Loucy (cell line): ENCODE measurements around the gene DAGLB.
"Not testable (repeated sequence)": the region's sequence is repeated elsewhere in the genome, so short reads cannot be mapped to it uniquely, and the experiment has no call there.

ENCODE experiments used
- EZH2phosphoT487 ChIP-seq: fragments of 200-600 bp; IDR thresholded peaks from 2 replicates; pipeline ENCODE4 v1.6.1; 2018; ENCODE audit warnings: antibody characterized with exemption, mild to moderate bottlenecking, moderate library complexity, borderline replicate concordance
- TF ChIP-seq, protein P1 (sequence below): fragments of 200-600 bp; sonication (generic); conservative IDR thresholded peaks from 2 replicates; pipeline ENCODE4 v1.5.1; 2014; ENCODE audit warnings: mild to moderate bottlenecking, antibody characterized with exemption, low read length

DNA sequence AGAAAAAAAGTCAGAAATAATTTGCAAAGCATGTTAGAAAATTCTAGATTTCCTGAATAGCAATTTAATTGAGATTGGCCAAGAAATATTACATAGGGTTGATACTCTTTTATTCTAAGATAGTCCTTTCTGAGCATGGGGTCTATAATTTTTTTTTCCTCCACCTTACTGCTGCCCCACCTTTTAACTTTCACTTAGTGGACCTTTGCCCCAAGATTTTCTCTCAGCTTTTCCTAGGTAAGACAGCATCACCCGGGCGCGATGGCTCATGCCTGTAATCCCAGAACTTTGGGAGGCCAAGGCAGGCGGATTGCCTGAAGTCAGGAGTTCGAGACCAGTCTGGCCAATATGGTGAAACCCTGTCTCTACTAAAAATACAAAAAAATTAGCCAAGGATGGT lies 69.2 kb downstream of the DAGLB start:
- TF ChIP-seq, protein P1, sequence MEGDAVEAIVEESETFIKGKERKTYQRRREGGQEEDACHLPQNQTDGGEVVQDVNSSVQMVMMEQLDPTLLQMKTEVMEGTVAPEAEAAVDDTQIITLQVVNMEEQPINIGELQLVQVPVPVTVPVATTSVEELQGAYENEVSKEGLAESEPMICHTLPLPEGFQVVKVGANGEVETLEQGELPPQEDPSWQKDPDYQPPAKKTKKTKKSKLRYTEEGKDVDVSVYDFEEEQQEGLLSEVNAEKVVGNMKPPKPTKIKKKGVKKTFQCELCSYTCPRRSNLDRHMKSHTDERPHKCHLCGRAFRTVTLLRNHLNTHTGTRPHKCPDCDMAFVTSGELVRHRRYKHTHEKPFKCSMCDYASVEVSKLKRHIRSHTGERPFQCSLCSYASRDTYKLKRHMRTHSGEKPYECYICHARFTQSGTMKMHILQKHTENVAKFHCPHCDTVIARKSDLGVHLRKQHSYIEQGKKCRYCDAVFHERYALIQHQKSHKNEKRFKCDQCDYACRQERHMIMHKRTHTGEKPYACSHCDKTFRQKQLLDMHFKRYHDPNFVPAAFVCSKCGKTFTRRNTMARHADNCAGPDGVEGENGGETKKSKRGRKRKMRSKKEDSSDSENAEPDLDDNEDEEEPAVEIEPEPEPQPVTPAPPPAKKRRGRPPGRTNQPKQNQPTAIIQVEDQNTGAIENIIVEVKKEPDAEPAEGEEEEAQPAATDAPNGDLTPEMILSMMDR = not testable (repeated sequence)
- TF ChIP-seq EZH2phosphoT487 = not testable (repeated sequence)
